ENCODE data around the gene ZDHHC14.

- no peak for TF ChIP-seq ZNF8 (CRISPR knock-in tag; IDR thresholded peaks at IDR 0.05)
- no peak for TF ChIP-seq ZFP30 (CRISPR knock-in tag; IDR thresholded peaks at IDR 0.05)
- no peak for TF ChIP-seq SNAI2 (CRISPR knock-in tag; IDR thresholded peaks at IDR 0.05)
- no peak for TF ChIP-seq ZNF565 (CRISPR knock-in tag; conservative IDR thresholded peaks at IDR 0.05; ENCODE audit: low read depth)
- no peak for TF ChIP-seq GLIS3 (CRISPR knock-in tag; IDR thresholded peaks at IDR 0.05)
- no peak for TF ChIP-seq ARNTL (CRISPR knock-in tag; IDR thresholded peaks at IDR 0.05; ENCODE audit: borderline replicate concordance, low read depth)
- TF ChIP-seq CREB5 (CRISPR knock-in tag; IDR thresholded peaks at IDR 0.05; ENCODE audit: low read depth) = no peak
- TF ChIP-seq CSDC2 (CRISPR knock-in tag; IDR thresholded peaks at IDR 0.05) = no peak
- no peak for TF ChIP-seq PATZ1 (CRISPR knock-in tag; IDR thresholded peaks at IDR 0.05; ENCODE audit: borderline replicate concordance)
- TF ChIP-seq ZFP3 (CRISPR knock-in tag; IDR thresholded peaks at IDR 0.05) = no peak
- no peak for TF ChIP-seq OSR1 (CRISPR knock-in tag; IDR thresholded peaks at IDR 0.05)
- no peak for TF ChIP-seq TOX (CRISPR knock-in tag; IDR thresholded peaks at IDR 0.05; ENCODE audit: borderline replicate concordance)
Measured at GRCh38 chr6:157424491-157425020, 43.6 kb downstream of the ZDHHC14 start.

All from SK-N-SH treated with all-trans-retinoic acid at 6 μM for 48 hours (cell line).